ENCODE results near the gene KMT2B. TPM values are rescaled to one million over a fixed set of nuclear protein-coding genes. Genes with fewer than 3 reads are reported as not detected.

KMT2B gene
- total RNA-seq, 1 donor from 2014 or later = 72.8 TPM

GRCh38 chr19:35739275-35740107 is 21.7 kb downstream of the KMT2B start:
- intact Hi-C loops (cut with micrococcal nuclease) = loop anchor here (1.0 to 10.0 kb wide), 12 partner anchors 9 to 1635 kb away; partner anchors contain the start of genes ARHGAP33, COX6B1, LIN37 and PROSER3

DNA sequence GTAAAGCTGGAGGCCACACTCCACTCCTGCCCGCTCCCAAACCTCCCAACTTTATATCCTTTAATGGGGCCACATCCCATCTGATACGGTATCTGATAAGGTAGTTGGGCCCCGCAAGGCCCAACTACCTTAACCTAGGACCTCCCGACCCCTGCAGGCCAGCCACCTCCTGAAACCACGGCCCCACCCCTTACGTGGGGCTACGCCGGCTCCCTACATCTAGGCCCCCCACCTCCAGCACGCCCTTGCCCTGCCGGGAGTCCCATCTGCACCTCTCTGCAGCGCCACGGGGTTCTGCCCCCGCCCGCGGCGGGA is 22.3 kb downstream of the KMT2B start:
- intact Hi-C loops (cut with micrococcal nuclease) = loop anchor here (1.0 to 10.0 kb wide), 12 partner anchors 8 to 1635 kb away; partner anchors contain the start of genes ARHGAP33, COX6B1, LIN37 and PROSER3

DNA sequence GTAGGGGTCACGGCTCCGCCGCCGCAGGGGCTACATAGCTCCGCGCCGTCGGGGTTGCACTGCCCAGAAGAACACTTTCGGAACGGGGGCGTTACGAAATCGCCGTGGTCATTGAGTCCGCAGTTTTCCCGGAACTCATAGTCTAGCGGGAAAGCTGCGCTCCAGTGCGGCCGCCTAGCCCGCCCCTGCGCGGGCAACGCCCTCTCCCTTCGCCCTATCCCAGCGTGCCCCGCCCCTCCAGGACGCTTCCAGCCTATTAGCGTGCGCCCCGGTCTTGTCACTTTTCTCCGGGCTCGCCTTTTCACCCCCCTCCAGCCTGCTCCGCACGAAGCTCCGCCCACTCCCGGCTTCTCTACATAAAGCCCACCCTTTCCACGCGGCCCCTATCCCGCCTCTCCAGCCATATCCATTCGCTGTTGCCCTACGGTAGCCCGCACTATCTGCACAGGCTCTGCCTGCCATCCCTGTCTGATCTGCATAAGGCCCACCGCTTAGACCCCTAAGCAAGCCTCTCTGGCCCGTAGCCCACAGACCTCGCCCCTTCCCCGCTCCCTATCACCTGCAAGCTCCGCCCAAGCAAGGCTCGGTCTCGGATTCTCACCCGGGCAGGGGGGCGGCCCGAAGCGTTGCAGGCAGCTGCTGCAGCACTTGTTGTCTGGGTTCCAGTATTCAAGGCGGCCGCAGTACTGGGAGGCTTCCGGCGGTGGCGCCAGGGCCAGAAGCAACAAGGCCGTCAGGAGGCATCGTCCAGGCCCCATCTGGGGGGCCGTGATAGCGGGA is 22.8 kb downstream of the KMT2B start:
- intact Hi-C loops (cut with micrococcal nuclease) = loop anchor here (1.0 to 10.0 kb wide), 12 partner anchors 8 to 1634 kb away; partner anchors contain the start of genes ARHGAP33, COX6B1, LIN37 and PROSER3

DNA sequence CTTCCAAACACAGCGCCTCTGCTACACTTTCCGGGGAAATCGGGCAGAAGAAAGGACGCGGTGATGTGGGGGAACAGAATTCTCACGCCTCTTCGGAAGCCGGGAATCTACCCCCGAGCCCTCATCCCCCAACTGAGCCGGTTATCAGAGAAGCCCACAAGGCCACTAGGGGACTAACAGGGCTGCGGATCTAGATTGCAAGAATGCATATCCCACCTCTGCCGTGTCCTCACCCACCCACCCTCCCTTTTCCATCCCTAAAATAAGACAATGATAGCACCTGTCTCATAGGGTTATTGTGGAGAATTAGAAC is 23.4 kb downstream of the KMT2B start:
- intact Hi-C loops (cut with micrococcal nuclease) = loop anchor here (10.0 kb wide), 2 partner anchors 1034 to 1634 kb away; partner anchors contain the start of genes ZNF527 and ZNF850

DNA sequence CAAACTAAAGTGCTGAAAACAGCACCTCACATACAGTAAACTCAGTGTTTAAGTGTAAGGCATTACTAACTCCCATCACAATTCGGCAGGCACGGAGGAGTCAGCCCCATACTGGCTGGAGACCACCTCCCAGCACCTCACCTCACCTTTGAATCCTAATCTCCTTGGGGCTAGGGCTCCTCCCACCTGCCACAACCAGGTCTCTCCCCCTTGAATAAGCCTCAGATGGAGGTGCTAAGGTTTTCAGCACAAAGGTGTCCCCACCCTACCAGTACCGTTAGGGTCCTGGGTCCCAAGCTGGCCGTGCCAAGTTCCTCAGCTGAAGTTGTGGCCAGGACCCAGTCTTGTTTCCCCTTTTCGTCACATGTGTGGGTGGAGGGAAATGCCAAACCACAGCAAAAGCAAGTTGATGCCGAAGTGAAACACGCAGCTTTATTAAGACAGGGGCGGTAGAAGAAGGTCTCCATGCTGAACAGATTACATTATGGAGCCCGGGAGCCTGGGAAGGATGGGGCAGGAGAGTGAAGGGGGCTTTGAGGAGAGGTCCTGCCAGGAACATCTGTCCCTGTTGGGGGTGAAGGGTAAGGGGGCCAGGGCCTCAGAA is 24.4 kb downstream of the KMT2B start, which contains the start of gene IGFLR1:
Gene IGFLR1, minus strand, starts transcription at position 332 of the 604 bp plus-strand sequence. CDS start 1,272 bp downstream, outside the sequence.
- intact Hi-C loops (cut with micrococcal nuclease) = loop anchor here (10.0 kb wide), 2 partner anchors 1033 to 1633 kb away; partner anchors contain the start of genes ZNF527 and ZNF850

DNA sequence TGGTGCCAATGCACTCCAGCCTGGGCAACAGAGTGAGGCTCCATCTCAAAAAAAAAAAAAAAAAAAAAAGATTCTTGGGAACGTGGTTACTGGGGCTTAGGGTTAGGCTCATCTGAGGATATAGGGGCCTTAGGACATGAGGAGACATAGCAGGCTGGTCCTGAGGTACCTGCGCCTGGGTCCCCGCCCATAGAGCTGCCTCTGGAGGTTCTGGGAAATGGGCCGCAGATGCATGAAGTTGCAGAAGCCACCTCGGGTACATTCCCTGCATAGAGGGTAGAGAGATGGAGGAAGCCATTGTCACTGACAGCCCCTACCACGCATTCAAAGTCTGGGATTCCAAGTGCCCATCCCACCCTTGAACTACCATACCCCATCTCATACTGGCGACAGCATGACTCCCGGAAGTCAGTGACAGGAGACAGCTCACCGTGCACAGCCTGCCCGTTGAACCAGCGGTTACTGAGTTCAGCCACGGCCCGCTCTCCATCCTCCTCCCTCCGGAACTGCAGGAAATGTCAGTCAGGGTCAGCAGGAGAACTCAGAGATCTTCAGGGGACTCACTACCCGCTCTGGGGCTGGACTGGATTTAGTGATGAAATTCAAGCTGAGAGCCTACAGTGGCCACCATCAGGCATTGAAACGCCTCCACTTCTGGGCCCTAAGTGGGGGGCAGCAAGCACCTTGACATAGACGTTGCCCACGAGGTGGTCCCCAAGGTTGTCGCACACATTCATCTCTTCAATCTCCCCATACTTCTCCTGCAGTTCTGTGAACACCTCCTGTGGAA is 26.0 kb downstream of the KMT2B start:
- intact Hi-C loops (cut with micrococcal nuclease) = loop anchor here (1.0 to 10.0 kb wide), 8 partner anchors 27 to 1631 kb away; partner anchors contain the start of genes ARHGAP33, HAUS5, TMEM147 and ZNF527

DNA sequence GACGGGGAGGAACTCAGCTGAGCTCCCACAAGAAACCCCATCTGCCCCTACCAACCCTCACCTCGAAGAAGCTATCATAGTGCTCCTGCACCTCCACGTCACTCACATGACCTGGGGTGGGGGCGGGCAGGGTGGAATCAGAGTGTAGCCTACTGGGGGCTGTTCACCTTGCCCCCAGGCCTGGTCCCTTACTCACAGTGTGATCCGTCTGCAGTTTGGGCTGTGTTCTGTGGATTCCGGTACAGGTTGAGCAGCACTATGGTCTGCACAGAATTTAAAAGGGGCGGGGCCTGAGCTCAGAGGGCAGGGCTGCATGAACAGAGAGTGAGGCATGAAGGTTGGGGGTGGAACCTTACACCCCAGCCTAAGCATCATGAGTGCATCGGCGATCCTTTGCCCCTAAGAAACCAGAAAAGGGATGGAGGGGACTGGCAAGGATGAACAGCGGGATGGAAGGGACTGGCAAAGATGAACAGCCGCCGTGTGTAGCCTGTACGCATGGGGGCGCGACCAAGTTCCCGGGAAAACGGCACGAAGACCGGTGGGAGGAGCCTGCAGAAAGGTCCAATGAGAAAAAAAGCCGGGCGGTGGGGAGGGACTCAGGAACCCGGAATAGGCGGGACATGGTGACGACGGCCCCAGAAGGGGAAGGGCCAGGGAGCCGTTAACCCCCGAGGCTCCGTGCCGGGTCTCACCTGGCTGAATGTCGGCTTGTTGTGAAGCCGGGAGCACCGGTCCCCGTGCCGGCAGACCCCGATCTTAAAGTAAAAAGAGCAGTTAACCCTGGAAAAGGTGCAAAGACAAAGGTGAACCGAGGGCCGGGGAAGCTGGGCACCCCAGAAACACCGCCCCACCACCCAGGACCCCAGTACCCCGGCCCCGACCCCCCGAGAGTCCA is 26.9 kb downstream of the KMT2B start:
- intact Hi-C loops (cut with micrococcal nuclease) = loop anchor here (1.0 to 10.0 kb wide), 13 partner anchors 28 to 1630 kb away; partner anchors contain the start of genes ARHGAP33, HAUS5, SCGB2B2 and TMEM147

- intact Hi-C loops (cut with micrococcal nuclease) = loop anchor here (1.0 to 10.0 kb wide), 12 partner anchors 29 to 1629 kb away; partner anchors contain the start of genes ARHGAP33, SCGB2B2, TMEM147 and ZNF302
These were observed 27.7 kb downstream of the KMT2B start, which contains the start of the genes PSENEN and U2AF1L4 for GRCh38 chr19:35745328-35746086. Gene PSENEN (plus strand): TSS chr19:35745651. CDS start chr19:35745931, 280 bp downstream. Gene U2AF1L4 (minus strand): TSS chr19:35745418. CDS start chr19:35745391, 27 bp downstream.

DNA sequence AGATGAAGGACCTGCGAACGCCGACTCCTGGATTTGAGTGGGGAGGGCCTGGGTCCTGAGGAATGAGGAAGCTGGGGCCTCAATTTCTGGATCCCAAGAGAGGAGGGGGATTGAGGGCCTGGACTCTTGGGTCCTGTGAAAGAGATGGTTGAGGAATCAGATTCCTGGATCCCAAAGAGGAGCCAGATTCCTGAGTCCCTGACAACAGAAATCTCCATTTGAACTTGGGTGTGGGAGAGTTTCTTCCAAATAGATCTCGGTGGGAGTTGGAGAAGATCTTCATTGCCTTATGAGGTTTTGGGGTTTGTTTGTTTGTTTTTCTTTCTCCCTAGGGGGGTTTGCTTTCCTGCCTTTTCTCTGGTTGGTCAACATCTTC is 28.3 kb downstream of the KMT2B start:
- intact Hi-C loops (cut with micrococcal nuclease) = loop anchor here (5.0 to 10.0 kb wide), 3 partner anchors 1029 to 1629 kb away; partner anchors contain the start of genes SCGB2B2, ZNF302, ZNF527 and ZNF850

DNA sequence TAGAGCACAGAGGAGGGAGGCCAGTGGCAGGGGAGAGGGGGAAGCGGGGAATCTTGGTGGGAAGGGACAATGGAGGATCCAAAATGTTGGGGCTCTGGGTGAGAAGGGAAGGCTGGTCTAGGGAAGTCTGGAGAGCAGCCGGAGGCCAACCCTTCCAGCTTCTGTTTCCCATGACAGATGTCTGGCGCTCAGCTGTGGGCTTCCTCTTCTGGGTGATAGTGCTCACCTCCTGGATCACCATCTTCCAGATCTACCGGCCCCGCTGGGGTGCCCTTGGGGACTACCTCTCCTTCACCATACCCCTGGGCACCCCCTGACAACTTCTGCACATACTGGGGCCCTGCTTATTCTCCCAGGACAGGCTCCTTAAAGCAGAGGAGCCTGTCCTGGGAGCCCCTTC is 28.7 kb downstream of the KMT2B start:
- intact Hi-C loops (cut with micrococcal nuclease) = loop anchor here (5.0 to 10.0 kb wide), 3 partner anchors 1028 to 1628 kb away; partner anchors contain the start of genes SCGB2B2, ZNF302, ZNF527 and ZNF850

DNA sequence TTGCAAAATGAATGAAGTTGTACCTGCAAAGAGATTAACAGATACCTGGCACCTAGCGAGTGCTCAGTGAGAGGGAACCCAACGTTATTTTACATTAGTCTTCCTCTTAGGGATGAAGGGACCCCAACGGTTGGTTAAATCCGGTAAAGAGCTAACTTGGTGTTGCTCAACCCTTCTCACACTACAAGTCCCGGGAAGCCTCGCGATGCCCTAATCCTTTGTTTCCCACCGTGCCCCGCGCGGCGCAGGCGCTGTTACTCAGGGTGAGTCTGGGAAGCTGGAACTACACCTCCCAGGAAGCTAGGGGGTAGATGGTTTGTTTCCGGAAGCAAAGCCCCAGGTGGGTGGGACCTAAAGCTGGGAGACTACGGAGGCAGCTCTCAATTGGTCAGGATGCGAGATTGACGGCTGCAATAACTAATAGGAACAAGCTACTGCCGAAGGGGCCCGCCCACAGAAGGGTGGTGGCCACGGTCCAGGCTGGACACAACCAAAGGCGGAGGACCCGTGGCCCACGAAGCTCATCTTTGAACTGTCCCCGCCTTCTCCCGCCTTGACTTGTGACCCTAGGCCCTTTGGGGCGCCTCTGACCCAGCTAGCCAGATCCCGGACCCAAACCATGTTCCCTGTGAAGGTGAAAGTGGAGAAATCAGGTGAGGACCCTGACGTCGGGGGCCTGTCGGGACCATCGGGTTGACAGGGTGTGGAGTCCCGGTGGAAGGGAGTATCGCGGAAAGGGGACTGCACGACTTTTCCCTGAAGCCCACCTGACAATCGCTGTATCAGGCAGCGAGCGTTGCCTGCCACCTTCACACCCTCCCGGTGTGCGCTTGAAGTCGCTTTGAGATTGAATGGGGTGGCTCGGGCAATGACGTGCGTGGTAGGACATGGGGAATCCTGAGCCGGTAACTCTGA is 30.6 kb downstream of the KMT2B start, which contains the start of gene LIN37:
Gene LIN37, plus strand, starts transcription at position 471 of the 915 bp plus-strand sequence. Its CDS starts 149 bp downstream, at position 620.
- intact Hi-C loops (cut with micrococcal nuclease) = loop anchor here (1.0 to 10.0 kb wide), 16 partner anchors 8 to 1626 kb away; partner anchors contain the start of genes ALKBH6, ARHGAP33, HAUS5 and POLR2I

- intact Hi-C loops (cut with micrococcal nuclease) = no loop called here
These were observed 32.4 kb downstream of the KMT2B start for GRCh38 chr19:35750167-35750566.

GRCh38 chr19:35751839-35752745 is 34.3 kb downstream of the KMT2B start:
- intact Hi-C loops (cut with micrococcal nuclease) = no loop called here

DNA sequence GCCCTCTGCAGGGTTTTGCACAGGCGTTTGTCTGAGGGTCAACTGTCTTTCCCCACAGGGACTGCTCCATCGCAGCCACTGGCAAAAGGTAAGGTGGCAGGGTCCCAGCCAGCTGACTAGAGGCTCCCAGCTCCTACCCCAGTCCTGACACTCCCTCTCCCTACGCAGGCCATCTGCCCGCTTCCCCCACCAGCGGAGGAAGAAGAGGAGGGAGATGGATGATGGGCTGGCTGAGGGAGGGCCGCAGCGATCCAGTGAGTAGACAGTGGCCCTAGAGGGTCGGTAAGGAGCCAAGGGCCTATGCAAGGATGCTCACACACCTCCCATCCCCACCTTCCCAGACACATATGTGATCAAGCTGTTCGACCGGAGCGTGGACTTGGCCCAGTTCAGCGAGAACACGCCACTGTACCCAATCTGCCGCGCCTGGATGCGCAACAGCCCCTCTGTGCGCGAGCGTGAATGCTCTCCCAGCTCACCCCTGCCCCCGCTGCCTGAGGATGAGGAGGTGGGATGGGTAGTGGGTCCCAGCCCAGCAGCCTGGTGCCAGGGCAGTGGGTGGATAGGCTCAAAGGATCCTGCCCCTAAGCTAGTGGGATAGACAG is 35.0 kb downstream of the KMT2B start:
- intact Hi-C loops (cut with micrococcal nuclease) = no loop called here

GRCh38 chr19:35753634-35754369 is 36.0 kb downstream of the KMT2B start:
- intact Hi-C loops (cut with micrococcal nuclease) = no loop called here
